Progenitor cell of endocrine pancreas (in vitro differentiated cells): ENCODE measurements around the gene MAPK9. TPM values are rescaled to one million over a fixed set of nuclear protein-coding genes. Genes with fewer than 3 reads are reported as not detected.

Experiments used
- DNase-seq: peaks from one replicate; pipeline ENCODE4 v3.0.0; 2021; ENCODE audit warnings: low spot score; ENCODE audit not compliant: unreplicated experiment
- H3K27ac Mint-ChIP-seq: 2 replicates; pipeline ENCODE4 v1.8.0; 2021; ENCODE audit warnings: mild to moderate bottlenecking, moderate library complexity, mixed read lengths
- H3K27me3 Mint-ChIP-seq: 2 replicates; pipeline ENCODE4 v1.8.0; 2021; ENCODE audit warnings: mixed read lengths
- H3K36me3 Mint-ChIP-seq: 2 replicates; pipeline ENCODE4 v1.8.0; 2022; ENCODE audit warnings: mixed read lengths; ENCODE audit not compliant: insufficient read depth
- H3K4me1 Mint-ChIP-seq: 2 replicates; pipeline ENCODE4 v1.8.0; 2021; ENCODE audit warnings: low read depth, mixed read lengths
- H3K4me3 Mint-ChIP-seq: 2 replicates; pipeline ENCODE4 v1.8.0; 2021; ENCODE audit warnings: low read depth, mild to moderate bottlenecking, moderate library complexity, mixed read lengths
- H3K9me3 Mint-ChIP-seq: 2 replicates; pipeline ENCODE4 v1.8.0; 2021; ENCODE audit warnings: low read depth, mixed read lengths
- CTCF ChIP-seq: fragments of 200-600 bp; sonication (generic); IDR thresholded peaks from one replicate; pipeline ENCODE4 v1.5.0; 2021; ENCODE audit warnings: antibody characterized with exemption, mild to moderate bottlenecking; ENCODE audit not compliant: unreplicated experiment
- total RNA-seq: library from RNA; stranded (reverse); gene quantifications from 2 replicates; pipeline ENCODE4 v1.2.1, GENCODE V29; 2021

MAPK9 gene
- total RNA-seq, 1 donor from 2014 or later: 51.2 TPM

GRCh38 chr5:180313677-180314505 is 22.0 kb upstream of the MAPK9 start:
- no peak for DNase-seq
- no peaks in the 10 kb centered on the region for H3K36me3 Mint-ChIP-seq
- no peaks in the 10 kb centered on the region for H3K9me3 Mint-ChIP-seq
- no peaks in the 10 kb centered on the region for H3K4me1 Mint-ChIP-seq
- no peak overlapping the region for H3K4me3 Mint-ChIP-seq
- no peak overlapping the region for H3K27ac Mint-ChIP-seq
- TF ChIP-seq CTCF: no peak
- H3K27me3 Mint-ChIP-seq: no peaks in the 10 kb centered on the region

GRCh38 chr5:180311216-180311615 is 19.3 kb upstream of the MAPK9 start:
- Mint-ChIP-seq H3K27ac (no peak overlapping the region), H3K27me3 (no peaks in the 10 kb centered on the region), H3K36me3 (no peaks in the 10 kb centered on the region), H3K4me3 (no peak overlapping the region), H3K4me1 (no peaks in the 10 kb centered on the region), H3K9me3 (no peaks in the 10 kb centered on the region)
- no peak for DNase-seq
- TF ChIP-seq CTCF: no peak

GRCh38 chr5:180306796-180307195 is 14.9 kb upstream of the MAPK9 start:
- H3K4me1 Mint-ChIP-seq: no peaks in the 10 kb centered on the region
- DNase-seq: no peak
- no peak overlapping the region for H3K4me3 Mint-ChIP-seq
- no peak for TF ChIP-seq CTCF
- no peaks in the 10 kb centered on the region for H3K27me3 Mint-ChIP-seq
- H3K36me3 Mint-ChIP-seq: no peaks in the 10 kb centered on the region
- H3K27ac Mint-ChIP-seq: no peak overlapping the region
- H3K9me3 Mint-ChIP-seq: no peaks in the 10 kb centered on the region

- H3K27ac Mint-ChIP-seq: no peak overlapping the region
- no peak for TF ChIP-seq CTCF
- DNase-seq: no peak
- no peaks in the 10 kb centered on the region for H3K36me3 Mint-ChIP-seq
- no peaks in the 10 kb centered on the region for H3K27me3 Mint-ChIP-seq
- H3K4me3 Mint-ChIP-seq: no peak overlapping the region
- no peaks in the 10 kb centered on the region for H3K4me1 Mint-ChIP-seq
- no peaks in the 10 kb centered on the region for H3K9me3 Mint-ChIP-seq
These were observed 13.6 kb upstream of the MAPK9 start for GRCh38 chr5:180305481-180305880.

GRCh38 chr5:180304431-180305375 is 12.8 kb upstream of the MAPK9 start:
- no peak for TF ChIP-seq CTCF
- no peak for DNase-seq
- Mint-ChIP-seq H3K36me3 (no peaks in the 10 kb centered on the region), H3K4me1 (no peaks in the 10 kb centered on the region), H3K27ac (no peak overlapping the region), H3K27me3 (no peaks in the 10 kb centered on the region), H3K9me3 (no peaks in the 10 kb centered on the region), H3K4me3 (no peak overlapping the region)
